HG03025 (cell line): Measurements from ENCODE around the gene C14orf180.

Experiments
- ATAC-seq: cut with Tn5 transposase; IDR thresholded peaks from one replicate; pipeline ENCODE4 v1.9.1; 2021; ENCODE audit warnings: mild to moderate bottlenecking, moderate library complexity; ENCODE audit not compliant: unreplicated experiment, low FRiP score

The C14orf180 gene

DNA sequence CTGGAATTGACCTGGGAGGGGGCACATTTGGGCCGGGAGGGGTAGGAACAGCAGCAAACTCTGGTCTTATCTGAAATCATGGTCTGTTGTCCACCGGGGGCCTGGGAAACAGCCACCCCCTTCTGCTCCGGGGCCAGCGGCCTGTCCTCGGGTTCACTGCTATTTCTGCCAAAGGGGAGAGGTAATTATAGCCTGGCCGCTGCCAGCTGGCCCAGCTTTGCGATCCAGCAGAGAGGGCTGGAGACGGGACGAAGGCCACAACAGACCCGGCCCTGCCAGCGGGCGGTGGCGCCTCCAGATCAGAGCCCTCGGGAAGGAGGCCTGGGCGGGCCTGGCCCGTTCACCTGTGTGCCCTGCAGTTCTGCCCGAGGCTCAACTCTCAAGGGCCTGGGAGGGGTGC, at the start of gene C14orf180:
TSS of gene C14orf180 (plus strand) at position 258 of the 400 bp plus-strand sequence. CDS start 6,667 bp downstream, outside the sequence.
- ATAC-seq: no peak

DNA sequence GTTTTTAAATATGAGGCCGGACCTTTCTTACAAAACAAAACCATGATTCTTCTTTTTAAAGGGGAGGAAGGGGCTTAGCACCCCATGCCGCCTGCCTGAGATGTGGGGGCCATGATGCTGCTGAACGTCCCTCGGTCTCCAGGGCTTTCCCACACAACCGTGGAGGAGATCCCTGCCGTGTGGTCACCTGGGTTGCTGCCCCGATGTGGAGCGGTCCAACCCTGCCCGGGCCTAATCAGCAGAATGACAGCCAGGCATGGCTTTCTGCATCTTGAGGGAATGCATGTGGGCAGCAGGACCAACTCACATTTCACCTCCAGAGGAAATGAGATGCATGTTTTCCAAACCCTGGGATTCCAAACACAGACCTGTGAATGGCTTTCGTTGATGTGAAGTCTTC, 48.9 kb upstream of the C14orf180 start:
- no peak for ATAC-seq

DNA sequence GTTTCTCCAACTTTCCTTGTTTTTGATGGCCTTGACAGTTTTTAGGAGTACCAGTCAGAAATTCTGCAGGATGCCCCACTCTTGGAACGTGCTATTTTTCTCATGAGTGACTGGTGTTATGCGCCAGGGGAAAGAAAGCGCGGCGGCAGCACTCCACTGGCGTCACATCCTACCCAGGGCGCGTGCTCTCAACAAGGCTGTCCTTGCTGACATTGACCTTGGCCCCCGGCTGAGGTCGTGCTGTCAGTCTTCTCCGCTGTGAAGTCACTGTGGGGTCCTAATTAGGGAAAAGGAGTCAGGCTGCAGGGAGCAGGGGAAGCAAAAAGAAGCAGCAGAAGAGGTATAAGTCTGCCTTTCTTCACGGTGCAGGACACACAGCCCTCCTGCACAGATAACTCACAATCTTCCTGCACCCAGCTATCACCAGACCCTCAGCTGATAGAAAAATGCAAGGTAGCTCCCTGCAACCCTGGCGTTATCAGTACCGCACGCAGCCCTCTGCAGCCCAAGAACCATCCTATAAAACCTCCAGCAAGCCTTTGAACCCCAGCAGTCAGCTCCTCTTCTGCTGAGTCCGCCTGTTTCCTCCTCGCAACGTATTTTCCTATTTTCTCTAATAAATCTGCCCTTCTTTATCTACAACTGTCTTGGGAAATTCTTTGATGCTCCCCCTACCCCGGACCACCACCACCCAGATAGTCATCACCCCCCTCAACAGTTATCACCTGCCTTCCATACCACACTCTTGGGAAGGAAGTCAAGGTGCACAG, 48.0 kb upstream of the C14orf180 start:
- no peak for ATAC-seq

DNA sequence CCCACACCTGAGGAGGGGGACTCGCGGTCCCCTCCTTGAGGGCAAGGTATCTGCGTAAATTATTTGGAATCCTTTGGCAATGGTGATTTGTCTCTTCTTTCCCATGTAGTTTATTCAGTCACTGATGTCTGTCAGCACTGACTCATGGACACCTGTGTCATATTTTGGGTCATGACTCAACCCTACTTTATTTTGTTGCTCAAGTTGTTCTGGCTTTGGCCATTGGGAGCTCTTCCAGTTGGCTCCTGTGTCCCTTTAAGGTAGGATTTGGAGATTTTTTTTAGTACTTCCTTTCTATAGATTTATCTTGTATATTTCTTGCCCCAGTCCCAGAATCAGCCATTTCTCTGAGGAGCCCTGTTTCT, 47.4 kb upstream of the C14orf180 start:
- no peak for ATAC-seq

DNA sequence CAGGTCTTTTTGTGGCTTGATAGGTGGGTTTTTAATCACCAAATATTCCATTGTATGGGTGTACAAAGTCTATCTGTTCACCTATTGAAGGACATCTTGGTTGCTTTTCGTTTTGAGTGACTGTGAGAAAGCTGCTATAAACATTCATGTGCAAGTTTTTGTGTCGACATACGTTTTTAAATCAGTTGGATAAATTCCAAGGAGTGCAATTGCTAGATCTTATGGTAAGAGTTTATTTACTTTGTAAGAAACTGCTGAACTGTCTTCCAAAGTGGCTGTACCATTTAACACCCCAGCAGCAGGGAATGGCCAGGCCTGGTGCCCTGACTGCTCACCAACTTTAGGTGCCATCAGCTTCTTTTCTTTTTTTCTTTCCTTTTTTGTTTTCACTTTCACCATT, 45.5 kb upstream of the C14orf180 start:
- ATAC-seq: no peak

DNA sequence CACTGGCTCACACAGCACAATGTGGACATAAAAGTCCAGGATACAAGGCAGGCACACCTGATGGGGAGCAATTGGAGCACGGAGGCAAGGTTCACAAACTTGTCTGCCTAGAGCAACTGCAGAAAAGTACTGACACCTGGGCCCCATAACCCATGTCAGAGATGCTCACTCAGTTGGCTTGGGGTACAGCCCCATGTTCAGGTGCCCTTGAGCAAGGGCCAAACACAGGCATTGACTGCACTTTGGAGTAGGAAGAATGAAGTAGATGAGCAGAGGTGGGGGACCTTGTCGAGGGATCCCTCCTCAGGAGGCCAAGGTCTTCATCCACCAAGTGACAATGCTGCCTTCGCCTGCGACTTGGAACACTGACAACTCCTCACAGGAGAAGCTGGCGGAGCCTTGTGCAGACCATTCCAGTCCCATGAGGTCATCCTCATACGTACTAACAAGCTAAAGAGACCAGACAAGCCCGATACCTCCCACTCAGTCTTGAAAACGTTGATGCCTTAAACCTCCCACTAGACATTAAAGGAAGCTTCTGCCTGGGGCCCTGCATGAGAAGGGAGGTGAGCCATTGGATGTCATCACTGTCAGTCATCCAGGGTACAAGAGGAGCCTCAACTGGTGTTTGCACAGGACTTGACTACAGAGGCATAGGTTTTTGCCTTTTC, 42.5 kb upstream of the C14orf180 start:
- ATAC-seq: no peak

DNA sequence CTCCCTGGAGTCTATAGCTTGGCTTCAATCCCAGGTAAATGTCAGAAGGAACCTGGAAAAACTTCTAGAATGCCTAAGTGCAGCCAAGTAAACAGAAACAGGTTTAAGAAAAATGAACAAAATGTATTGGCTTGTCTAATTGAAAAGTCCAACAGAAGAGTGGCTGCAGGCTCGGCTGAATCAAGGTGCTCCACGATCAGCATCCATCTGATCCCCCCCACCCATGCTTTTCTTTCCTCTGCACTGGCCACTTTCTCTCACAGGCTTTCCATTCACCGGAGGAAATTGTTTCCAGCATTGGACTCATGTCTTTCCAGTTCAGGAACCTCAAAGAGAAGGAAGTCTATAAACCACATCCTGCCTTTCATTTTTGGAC, 42.0 kb upstream of the C14orf180 start:
- no peak for ATAC-seq

DNA sequence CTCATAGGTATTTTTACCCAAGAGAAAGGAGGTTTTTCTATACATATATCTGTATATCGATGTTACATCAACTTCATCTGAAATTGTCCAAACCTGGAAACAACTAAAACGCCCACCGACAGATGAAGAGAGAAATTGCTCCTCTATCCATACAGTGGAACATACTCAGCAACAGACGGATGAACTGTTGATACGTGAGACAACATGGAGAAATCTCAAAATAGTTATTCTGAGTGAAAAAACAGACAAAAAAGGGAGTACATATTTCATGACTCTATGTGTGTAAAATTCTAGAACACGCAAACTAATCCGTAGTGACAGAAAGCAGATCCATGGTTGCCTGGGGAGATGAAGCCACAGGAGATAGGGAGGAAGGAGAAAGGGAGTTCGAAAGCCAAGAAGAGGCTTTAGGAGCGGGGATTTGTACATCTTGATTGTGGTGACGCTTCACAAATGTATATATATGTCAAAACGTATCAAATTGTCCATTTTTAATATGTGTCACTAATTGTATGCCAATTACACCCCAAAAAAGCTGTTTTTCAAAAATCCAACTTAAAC, 37.6 kb upstream of the C14orf180 start:
- ATAC-seq: no peak

DNA sequence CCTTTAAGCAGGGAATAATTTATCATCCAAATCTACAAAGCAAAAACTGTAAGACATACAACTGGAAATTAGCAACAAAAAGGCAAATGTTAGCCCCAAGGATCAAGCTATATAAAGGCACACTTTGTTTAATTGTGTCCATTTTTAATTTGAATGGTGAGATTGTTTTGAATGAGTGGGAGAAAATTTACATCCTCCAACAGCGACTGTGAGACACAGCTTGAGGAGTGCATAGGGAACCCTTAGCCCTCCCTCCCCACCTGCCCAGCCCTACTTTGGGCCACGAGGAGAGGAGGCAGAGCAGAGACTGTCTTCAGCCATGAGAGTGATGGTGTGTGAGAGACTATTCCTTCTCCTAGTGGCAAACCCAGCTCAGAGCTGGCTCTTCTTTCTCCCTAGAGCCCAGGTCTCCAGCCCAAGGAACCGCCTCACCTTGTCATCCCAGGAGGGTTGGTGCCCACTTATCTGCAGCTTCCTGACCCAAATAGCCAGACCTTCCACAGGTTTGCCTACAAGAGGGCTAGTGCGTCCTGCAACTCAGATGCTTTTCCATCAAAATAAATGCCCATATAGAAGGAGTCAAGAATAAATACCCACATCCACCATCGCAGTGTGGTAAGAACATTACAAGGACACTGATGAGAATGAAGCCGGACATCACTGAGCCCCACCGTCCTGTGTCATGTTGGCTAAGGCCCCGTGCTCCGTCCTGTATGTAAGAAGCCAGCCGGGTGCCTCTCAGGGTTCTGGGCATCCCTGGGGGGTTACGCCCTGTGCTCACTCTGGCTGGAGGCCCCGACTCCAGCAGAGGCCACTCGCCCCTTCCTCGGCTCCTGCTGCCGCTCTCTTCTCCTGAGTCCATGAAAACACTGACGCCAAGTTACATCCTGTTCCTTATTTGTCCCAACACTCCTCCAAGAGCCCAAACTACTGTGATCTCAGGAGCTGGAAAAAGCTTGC, 36.4 kb upstream of the C14orf180 start:
- no peak for ATAC-seq

DNA sequence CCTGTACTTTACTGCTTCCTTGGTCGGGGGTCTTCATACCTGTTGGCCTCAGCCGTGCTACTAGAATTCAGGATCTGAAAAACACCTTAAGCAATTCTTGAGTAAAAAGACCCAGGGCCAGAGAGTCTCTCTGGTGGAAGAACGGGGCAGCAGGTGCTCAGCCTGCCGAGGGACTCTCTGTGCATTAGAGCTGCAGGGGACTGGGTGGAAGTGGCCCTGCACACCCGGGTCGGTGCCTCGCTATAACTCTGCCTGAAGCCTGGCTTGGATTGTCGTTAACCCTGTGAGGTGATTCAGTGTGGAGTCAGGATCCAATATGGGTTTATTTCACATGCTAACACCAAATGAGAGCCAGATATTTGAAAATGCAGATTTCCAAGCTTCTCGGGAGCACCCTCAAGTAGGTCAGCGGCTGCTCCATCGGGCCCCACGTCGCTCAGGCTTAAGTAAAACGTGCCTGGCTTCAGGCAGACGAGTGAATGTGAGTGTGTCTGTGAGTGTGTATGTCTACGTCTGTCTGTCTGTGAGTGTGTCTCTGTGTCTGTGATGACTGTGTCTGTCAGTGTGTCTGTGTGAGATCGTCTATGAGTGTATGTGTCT, 35.1 kb upstream of the C14orf180 start:
- no peak for ATAC-seq

DNA sequence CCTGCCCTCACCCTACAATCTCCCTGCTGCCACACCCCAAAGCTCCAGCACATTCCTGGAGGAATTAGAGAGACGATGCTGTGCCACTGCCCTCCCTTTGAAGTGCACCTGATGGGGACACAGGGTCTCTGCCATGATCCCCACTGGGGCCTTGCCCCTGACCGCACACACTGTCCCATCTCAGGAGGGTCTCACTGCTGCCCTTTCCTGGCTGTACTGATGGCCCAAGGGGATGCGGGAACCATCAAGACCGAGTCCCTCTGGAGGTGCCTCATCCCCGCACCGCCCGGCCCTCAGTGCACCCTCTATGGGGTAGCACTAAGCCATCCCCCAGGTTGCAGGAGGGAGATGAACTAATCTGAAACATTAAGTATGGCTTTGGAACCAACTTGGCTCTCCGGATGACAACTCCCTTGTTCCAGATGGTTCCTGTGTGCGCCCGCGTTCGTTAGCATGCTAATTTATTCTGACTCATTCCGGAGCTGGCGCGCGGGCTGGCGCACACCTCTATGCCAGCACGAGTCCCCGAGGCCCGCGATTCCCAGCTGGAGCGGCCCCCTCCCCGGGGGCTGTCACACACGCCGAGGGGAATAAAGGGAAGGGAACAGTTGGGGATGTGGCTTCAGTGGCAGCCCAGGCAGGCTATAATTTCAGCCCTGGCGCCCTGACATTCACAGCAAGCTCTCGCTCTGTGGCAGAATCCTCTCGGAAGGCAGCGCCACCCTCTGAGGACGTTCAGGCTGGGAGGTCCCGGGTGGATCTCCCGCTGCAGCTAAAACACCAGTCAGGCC, 34.2 kb upstream of the C14orf180 start:
- ATAC-seq: no peak

DNA sequence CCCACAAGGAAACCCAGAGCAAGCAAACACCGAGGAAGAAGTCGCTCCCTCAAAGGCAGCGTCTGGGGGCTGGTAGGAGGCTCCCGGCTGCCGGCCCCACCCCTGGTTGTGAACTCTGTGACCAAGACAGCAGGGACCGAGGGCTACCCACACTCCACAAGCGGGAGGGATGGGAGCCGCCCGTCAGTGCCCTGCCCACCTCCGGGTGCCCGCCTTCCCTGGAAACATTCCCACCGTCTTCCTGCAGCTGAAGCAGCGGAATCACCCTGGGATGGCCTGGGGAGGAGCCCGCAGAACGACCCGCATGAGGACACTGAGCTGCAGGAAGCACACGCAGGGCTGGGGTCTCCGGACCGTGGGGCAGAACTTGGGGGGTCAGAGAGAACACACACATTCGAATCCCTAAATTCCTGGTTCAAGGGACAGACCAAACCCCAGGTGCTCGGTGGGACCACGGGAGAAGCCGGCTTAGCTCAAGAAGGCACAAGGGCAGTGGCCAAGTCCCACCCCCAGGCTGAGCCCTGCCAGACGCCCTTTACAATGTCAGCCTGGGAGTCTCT, 33.5 kb upstream of the C14orf180 start:
- no peak for ATAC-seq

DNA sequence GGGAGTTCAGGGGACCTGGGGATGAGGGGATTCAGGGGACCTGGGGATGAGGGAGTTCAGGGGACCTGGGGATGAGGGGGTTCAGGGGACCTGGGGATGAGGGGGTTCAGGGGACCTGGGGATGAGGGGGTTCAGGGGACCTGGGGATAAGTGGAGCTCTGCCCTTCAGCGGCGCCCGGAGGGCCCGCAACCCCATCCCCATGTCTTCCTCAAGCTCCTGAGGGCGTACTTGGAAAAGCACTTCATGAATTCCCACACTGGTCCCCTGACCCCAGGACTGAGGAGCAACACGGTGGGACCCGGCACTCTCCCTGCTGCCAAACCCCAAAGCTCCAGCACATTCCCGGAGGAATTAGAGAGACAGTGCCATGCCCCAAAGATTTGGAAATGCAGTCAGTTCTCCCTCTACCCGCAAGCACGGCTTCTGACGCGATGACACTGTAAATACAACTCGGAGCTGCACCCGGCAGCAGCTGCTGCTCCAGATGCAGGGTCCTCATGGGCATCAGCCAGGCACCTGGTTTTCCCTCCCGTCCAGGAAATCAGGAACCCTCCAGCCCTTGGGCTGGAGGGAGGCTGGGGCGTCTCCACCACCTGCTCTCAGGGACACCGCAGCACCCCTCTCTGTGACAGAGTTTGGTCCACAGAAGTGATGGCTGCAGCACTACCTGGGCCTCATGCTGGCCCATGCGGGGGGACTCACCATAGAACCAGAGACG, 32.8 kb upstream of the C14orf180 start:
- ATAC-seq: no peak

DNA sequence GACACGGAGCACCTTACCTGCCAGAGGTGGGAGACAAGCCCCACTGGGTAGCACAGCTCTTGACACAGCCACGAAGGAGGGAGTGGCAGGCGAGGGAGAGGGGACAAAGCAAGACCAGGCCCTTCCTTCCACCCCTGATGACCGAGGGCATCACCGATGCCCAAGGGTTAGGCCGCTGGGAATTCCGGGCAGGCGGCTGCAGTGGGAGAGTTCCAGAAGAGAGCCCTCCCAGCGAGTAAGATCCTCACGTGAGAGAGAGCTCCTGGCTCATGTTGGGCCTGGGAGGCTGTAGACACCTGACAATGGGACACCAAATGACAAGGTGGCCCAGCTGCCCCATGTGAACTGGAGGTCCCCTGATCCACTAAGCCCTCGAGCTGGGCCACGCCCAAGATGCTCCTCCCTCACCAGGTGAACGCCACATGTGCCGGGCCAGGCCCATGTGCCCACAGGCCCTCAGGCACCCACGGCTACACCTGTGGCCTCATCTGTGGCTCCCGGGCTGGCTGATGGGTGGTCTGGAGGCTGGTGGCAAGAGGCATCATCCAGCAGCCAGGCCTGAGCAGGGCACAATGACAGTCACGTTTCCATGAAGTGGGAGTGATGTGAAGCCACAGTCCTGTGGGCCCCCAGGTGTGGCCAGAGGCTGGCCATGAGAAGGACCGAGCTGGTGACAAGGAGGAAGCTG, 32.1 kb upstream of the C14orf180 start:
- ATAC-seq: no peak

DNA sequence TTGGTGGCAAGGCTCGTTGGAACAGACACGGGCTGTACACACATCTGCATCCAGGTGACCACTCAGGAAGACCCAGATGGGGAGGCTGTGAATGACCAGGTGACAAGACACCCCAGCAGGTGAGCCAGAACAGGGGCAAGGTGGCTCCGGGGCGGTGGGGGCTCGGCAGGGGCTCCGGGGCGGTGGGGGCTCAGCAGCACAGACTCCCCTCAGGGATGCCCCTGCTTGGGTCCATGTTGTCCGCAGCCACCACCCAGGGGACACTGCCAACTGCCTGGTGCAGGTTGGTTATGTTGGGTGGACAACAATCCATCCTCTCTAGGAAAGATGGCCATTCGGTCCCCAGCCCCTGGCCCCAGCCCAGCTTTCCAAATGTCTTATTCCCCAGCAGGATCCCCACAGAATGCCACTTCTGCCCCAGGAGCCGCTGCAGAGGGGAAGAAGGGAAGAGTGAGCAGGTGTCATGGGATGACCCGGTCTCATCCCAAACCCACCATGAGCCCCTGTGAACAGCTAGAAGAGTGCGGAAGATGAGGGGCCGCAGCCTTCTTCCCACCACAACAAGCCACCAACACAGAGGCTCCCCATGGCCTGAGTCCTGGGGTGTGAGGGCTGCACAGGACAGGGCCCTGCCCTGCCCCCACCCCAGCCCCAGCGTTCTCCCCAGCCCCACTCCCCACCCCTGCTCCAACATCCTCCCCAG, 31.4 kb upstream of the C14orf180 start:
- ATAC-seq: no peak

DNA sequence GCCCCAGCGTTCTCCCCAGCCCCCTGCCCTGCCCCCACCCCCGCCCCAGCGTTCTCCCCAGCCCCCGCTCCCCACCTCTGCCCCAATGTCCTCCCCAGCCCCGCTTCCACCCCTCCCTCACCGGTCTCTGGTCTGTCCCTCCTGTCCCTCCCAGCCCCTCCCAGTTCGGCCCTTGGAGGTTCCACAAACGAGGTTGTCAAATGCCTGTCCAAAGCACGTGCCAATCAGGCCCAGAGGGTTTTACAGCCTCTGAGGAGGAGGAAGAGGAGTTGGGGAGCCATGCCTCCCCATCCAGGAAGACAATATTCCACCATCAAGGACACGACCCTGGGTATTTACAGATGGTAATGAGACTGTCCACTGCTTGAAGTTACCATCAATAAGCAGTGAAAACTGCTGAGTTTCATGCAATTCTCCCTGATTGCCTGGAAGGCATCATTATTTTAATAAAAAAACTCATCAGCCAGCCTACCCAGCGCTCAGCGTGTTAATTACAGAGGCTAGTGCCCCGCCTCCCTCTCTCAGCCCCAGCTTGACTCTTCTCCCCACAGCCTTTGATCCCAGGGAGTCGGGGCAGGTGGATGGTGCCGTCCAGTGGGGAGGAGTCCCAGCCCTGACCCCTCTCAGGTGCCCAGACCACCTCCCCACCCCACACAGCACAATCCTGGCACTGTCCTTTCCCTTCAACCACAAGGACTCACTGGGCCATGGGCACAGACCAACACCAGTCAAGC, 30.6 kb upstream of the C14orf180 start:
- ATAC-seq: no peak
